Prostate gland (tissue), 2 donors: ENCODE results near the gene LUC7L3.

Experiments used
- CTCF ChIP-seq, 4 experiments: fragments of 200-600 bp in 2 of 4; fragments of 450-650 bp in 2 of 4; sonication (generic) in 2 of 4; IDR thresholded peaks; 1 replicate in 3 of 4; 2 replicates in 1 of 4; pipeline ENCODE4 v1.5.1; 2016 to 2019; ENCODE audit warnings: antibody characterized with exemption in 4 of 4, mild to moderate bottlenecking in 2 of 4, moderate library complexity in 2 of 4
- POLR2A ChIP-seq: fragments of 450-650 bp; IDR thresholded peaks from one replicate; pipeline ENCODE4 v1.6.1; 2016; ENCODE audit warnings: antibody characterized with exemption, mild to moderate bottlenecking

GRCh38 chr17:50799582-50799981 lies 80.2 kb downstream of the LUC7L3 start:
- TF ChIP-seq CTCF (IDR thresholded peaks at IDR 0.05) = no peak
- no peak for TF ChIP-seq POLR2A
